IPS-18c (cell line): ENCODE data around the gene F2R.
"Not testable (repeated sequence)": the region's sequence is repeated elsewhere in the genome, so short reads cannot be mapped to it uniquely, and the experiment has no call there.

Experiments
- H3K4me3 ChIP-seq: 2 replicates; pipeline ENCODE4 v1.7.0; 2013; ENCODE audit warnings: low read depth, mild to moderate bottlenecking, low read length, moderate library complexity; ENCODE audit not compliant: insufficient read depth
- H3K9me3 ChIP-seq: one replicate; pipeline ENCODE4 v1.6.1; 2013; ENCODE audit warnings: mild to moderate bottlenecking, low read length, moderate library complexity; ENCODE audit not compliant: control insufficient read depth, insufficient read depth

Gene F2R

DNA sequence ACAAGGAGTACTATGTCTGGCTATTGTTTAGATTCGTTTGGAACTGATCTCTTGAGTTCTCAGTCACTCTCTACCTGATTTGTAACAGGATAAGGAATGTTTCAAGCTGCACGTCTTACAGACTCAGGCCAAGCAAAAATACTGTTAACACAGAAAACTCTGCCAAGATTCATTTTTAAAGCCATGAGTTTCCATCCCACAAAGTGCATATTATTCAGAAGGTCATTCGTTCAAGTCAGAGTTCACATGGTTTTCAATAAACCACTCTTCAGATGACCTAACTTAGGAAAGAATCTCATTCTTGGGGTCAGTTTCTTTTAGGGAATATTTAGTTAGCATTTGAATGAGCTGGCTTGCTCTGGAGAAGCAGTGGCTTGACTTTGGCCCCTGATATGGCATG is 49.3 kb downstream of the F2R start:
- Histone ChIP-seq H3K4me3 (no peak overlapping the region), H3K9me3 (peaks cover 2% of the 10 kb centered on the region)

GRCh38 chr5:76766746-76767145 is 50.8 kb downstream of the F2R start:
- Histone ChIP-seq H3K9me3 (peaks cover 2% of the 10 kb centered on the region), H3K4me3 (no peak overlapping the region)

DNA sequence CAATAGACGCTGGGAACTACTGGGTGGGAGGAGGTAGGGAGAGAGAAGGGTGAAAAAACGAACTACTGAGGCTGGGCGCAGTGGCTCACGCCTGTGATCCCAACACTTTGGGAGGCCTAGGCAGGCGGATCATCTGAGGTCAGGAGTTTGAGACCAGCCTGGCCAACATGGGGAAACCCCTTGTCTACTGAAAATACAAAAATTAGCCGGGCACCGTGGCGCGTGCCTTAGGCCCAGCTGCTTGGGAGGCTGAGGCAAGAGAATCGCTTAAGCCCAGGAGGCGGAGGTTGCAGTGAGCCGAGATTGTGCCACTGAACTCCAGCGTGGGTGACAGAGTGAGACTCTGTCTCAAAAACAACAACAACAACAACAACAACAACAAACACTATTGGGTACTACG is 55.1 kb downstream of the F2R start:
- not testable (repeated sequence) for H3K9me3 ChIP-seq, H3K4me3 ChIP-seq

- Histone ChIP-seq H3K4me3 (no peak overlapping the region), H3K9me3 (peaks cover 2% of the 10 kb centered on the region)
Observed at GRCh38 chr5:76771705-76772405, 55.9 kb downstream of the F2R start.

GRCh38 chr5:76775921-76776320 is 60.0 kb downstream of the F2R start:
- Histone ChIP-seq H3K9me3 (peaks cover 2% of the 10 kb centered on the region), H3K4me3 (no peak overlapping the region)

- H3K4me3 ChIP-seq, result no peak overlapping the region
- H3K9me3 ChIP-seq, result peaks cover 2% of the 10 kb centered on the region
Observed at GRCh38 chr5:76776391-76776790, 60.5 kb downstream of the F2R start.

DNA sequence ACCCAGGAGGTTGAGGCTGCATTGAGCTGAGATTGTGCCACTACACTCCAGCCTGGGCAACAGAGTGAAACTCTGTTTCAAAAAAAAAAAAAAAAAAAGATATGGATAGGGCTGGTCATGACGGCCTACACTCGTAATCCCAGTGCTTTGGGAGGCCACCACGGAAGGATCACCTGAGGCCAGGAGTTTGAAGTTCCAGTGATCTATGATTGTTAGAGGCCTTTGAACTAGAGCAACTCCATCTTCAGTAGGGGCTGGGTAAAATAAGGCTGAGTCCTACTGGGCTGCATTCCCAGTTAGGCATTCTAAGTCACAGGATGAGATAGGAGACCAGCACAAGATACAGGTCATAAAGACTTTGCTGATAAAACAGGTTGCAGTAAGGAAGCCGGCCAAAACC is 64.7 kb downstream of the F2R start:
- not testable (repeated sequence) for H3K4me3 ChIP-seq

DNA sequence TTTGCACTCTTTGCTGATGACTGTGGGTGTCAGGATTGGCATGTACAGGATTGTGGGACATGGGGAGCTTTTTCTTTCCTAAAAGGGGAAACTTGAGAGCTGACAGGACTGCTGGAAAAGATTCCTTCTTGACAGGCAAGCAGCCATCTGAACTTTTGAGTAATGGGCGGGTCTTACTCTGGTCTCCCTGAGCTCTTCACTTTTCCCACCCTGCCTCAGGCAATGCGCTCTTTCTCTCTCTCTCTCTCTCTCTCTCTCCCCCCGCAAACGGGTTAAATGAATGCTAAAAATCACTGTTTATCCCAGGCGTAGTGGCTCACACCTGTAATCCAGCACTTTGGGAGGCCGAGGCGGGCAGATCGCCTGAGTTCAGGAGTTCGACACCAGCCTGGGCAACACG is 65.8 kb downstream of the F2R start:
- Histone ChIP-seq H3K4me3 (no peak overlapping the region), H3K9me3 (peaks cover 1% of the 10 kb centered on the region)

More for the DNA sequence above, 64.7 kb downstream of the F2R start:
- not testable (repeated sequence) for H3K9me3 ChIP-seq

- Histone ChIP-seq H3K9me3 (no peaks in the 10 kb centered on the region), H3K4me3 (no peak overlapping the region)
Observed at GRCh38 chr5:76782444-76782843, 66.5 kb downstream of the F2R start.
